ENCODE measurements around the gene CSH2. TPM values are rescaled to one million over a fixed set of nuclear protein-coding genes. Genes with fewer than 3 reads are reported as not detected.

CSH2 gene
- total and polyA plus RNA-seq, 8 donors, result not detected

DNA sequence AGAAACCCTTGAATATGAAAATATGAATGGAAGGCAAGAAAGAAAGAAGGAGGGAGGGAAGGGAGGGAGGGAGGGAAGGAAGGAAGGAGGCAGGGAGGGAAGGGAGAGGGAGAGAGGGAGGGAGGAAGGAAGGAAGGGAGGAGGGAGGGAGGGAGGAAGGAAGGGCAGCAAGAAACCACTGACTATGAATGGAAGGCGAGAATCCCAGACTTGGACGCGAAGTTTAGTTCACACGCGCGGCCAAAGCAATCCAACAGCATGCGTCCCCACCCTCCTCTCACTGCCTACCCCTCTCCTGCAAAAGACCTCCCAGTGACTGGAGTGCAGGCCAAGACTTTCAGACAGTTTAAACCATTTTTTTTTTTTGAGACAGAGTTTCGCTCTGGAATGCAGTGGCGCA is 23.1 kb downstream of the CSH2 start:
- Histone ChIP-seq H3K4me3 (no peak overlapping the region), H3K27ac (no peak overlapping the region), H3K9me3 (no peaks in the 10 kb centered on the region), H3K4me1 (peaks cover 0 to 13% (median 8%) of the 10 kb centered on the region in 4 donors), H3K36me3 (no peaks in the 10 kb centered on the region), H3K27me3 (no peaks in the 10 kb centered on the region)
- intact Hi-C loops (cut with DNase I; ENCODE audit: low total_unique reads), result no loop called here
- DNase-seq, result no peak
- TF ChIP-seq POLR2A (IDR thresholded peaks at IDR 0.05), result no peak
- TF ChIP-seq, protein P1, sequence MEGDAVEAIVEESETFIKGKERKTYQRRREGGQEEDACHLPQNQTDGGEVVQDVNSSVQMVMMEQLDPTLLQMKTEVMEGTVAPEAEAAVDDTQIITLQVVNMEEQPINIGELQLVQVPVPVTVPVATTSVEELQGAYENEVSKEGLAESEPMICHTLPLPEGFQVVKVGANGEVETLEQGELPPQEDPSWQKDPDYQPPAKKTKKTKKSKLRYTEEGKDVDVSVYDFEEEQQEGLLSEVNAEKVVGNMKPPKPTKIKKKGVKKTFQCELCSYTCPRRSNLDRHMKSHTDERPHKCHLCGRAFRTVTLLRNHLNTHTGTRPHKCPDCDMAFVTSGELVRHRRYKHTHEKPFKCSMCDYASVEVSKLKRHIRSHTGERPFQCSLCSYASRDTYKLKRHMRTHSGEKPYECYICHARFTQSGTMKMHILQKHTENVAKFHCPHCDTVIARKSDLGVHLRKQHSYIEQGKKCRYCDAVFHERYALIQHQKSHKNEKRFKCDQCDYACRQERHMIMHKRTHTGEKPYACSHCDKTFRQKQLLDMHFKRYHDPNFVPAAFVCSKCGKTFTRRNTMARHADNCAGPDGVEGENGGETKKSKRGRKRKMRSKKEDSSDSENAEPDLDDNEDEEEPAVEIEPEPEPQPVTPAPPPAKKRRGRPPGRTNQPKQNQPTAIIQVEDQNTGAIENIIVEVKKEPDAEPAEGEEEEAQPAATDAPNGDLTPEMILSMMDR (IDR thresholded peaks at IDR 0.05), result no peak
- TF ChIP-seq POLR2AphosphoS5 (IDR thresholded peaks at IDR 0.05), result no peak
- TF ChIP-seq EP300 (IDR thresholded peaks at IDR 0.05), result no peak
- WGBS, 5 donors, result 62 to 89% (median 80%) methylated on average over 9 of the region's 9 CpGs

DNA sequence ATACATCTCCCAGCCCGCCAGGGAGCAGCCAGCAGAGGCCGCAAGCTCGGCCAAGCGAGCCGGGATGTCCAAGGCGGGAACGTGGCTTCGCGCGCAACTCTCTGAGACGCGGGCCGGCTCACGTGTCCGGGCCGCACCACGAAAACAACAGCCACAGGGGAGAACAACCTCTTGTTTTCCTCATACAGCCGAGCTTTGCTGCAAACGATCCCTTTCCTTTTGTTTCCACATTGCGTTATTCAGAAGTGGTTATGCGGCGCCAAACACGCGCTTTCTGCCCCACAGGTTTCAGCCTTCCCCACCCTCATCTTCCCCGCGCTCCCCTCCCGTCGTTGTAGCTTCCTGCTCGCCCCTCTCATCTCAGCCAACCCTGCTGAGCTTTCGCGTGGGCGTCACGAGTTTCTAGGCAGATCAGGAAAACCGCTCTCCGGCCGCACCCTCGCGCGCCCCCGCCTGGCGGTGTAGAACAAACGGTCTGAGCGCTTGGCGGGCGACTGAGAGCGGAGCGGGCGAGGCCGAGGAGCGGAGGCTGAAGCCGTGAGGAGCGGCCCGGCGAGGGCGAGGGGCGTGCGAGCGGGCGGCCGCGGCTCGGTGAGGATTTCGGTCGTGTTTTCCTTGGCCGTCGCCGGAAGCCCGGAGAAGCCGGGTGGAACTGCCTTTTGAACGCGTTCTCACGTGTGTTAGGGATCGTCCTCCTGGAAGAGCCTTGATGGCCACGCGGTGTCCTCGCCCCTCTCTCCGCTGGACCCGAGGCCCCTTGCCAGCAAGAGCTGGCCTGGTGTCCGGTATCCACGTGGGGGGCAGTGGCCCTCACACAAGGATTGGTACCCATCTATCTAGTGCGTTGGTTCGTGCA is 24.4 kb downstream of the CSH2 start:
- WGBS, 5 donors, result 16 to 28% (median 18%) methylated on average over 68 to 82 of the region's 82 CpGs
- H3K4me1 ChIP-seq, result peaks cover under 1 to 18% (median 8%) of the 10 kb centered on the region in 4 donors
- peak; percentile 94 to 97 for DNase-seq
- no peaks in the 10 kb centered on the region for H3K27me3 ChIP-seq
- H3K4me3 ChIP-seq, result peak overlapping the region; percentile 23 to 39 (median 32)
- intact Hi-C loops (cut with DNase I; ENCODE audit: low total_unique reads), result no loop called here
- H3K36me3 ChIP-seq, result no peaks in the 10 kb centered on the region
- no peaks in the 10 kb centered on the region for H3K9me3 ChIP-seq
- no peak for TF ChIP-seq EP300 (IDR thresholded peaks at IDR 0.05)
- TF ChIP-seq POLR2AphosphoS5 (IDR thresholded peaks at IDR 0.05), result peak in 1 of 3 donors; percentile 29
- TF ChIP-seq, protein P1 (IDR thresholded peaks at IDR 0.05), result peak in 5 of 7 experiments; percentile 41 to 69 (median 60)
- TF ChIP-seq POLR2A (IDR thresholded peaks at IDR 0.05), result no peak
- peak overlapping the region in 4 of 5 donors; percentile 52 to 67 (median 60) for H3K27ac ChIP-seq

DNA sequence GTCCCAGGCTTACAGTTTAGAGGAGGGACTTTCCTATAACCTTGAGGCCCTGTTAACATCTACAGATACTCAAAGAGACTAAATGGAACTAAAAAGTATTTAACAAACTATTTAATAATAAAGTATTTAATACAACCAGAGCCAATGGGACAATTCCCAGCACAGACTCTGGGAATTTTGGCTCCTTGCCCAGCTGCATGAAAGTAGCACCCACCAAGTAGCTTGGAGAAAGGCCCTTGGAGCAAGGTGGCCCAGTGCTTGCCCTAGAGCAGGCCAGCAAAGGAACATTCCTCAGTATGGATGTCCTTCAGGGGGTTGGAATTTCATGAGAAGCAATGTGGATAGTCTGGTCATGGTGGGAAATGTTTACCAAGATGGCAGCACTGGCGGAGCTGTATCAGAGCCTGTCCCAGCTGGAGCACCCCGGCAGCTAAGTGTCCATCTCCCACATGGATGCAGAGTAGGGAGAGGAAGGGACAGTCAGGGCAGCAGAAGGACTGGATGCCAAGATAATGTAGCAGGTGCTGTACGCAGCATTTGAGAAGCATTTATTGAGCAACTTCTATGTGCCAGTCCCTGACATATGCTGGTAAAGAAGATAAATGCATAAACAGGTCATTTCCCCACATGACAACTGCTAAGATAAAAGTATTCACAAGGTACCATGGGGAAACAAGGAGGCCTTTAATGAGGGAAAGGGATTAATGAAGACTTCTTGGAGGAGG is 25.8 kb downstream of the CSH2 start:
- H3K36me3 ChIP-seq, result no peaks in the 10 kb centered on the region
- 79 to 98% (median 86%) methylated on average over 3 of the region's 3 CpGs for WGBS, 5 donors
- TF ChIP-seq POLR2AphosphoS5 (IDR thresholded peaks at IDR 0.05) (no peak), POLR2A (IDR thresholded peaks at IDR 0.05) (no peak), EP300 (IDR thresholded peaks at IDR 0.05) (no peak)
- TF ChIP-seq, protein P1 (IDR thresholded peaks at IDR 0.05), result no peak
- intact Hi-C loops (cut with DNase I; ENCODE audit: low total_unique reads), result no loop called here
- peaks cover 6 to 25% (median 13%) of the 10 kb centered on the region in 4 donors for H3K4me1 ChIP-seq
- no peak overlapping the region for H3K4me3 ChIP-seq
- H3K9me3 ChIP-seq, result no peaks in the 10 kb centered on the region
- no peak overlapping the region for H3K27ac ChIP-seq
- no peaks in the 10 kb centered on the region for H3K27me3 ChIP-seq
- DNase-seq, result no peak

DNA sequence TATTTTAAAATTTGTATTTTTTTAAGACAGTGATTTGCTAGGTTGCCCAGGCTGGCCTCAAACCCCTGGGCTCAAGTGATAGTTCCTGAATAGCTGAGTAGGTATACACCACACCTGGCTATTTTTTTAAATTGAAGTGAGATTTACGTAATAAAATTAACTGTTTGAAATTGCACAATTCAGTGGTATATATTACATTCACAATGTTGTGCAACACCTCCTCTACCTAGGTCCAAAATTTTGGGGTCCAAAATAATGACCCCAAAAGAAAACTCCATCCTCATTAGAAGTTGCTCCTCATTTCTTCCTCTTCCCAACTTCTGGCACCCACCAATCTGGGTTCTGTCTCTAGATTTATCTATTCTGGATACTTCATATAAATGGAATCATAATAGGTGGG is 28.0 kb downstream of the CSH2 start:
- 26 to 90% (median 56%) methylated on average over 1 of the region's 1 CpG for WGBS, 5 donors
- Histone ChIP-seq H3K4me3 (no peak overlapping the region), H3K36me3 (no peaks in the 10 kb centered on the region), H3K27ac (no peak overlapping the region), H3K9me3 (no peaks in the 10 kb centered on the region), H3K27me3 (no peaks in the 10 kb centered on the region), H3K4me1 (peaks cover 19 to 38% (median 27%) of the 10 kb centered on the region in 4 donors)
- intact Hi-C loops (cut with DNase I; ENCODE audit: low total_unique reads), result no loop called here
- DNase-seq, result no peak
- TF ChIP-seq POLR2A (IDR thresholded peaks at IDR 0.05), result no peak
- no peak for TF ChIP-seq POLR2AphosphoS5 (IDR thresholded peaks at IDR 0.05)
- TF ChIP-seq EP300 (IDR thresholded peaks at IDR 0.05), result no peak
- TF ChIP-seq, protein P1 (IDR thresholded peaks at IDR 0.05), result no peak
